ENCODE data around the gene SLC36A4. TPM values are rescaled to one million over a fixed set of nuclear protein-coding genes. Genes with fewer than 3 reads are reported as not detected.

The SLC36A4 gene
- total RNA-seq, 1 experiment from 2014 or later, result 21.1 TPM

DNA sequence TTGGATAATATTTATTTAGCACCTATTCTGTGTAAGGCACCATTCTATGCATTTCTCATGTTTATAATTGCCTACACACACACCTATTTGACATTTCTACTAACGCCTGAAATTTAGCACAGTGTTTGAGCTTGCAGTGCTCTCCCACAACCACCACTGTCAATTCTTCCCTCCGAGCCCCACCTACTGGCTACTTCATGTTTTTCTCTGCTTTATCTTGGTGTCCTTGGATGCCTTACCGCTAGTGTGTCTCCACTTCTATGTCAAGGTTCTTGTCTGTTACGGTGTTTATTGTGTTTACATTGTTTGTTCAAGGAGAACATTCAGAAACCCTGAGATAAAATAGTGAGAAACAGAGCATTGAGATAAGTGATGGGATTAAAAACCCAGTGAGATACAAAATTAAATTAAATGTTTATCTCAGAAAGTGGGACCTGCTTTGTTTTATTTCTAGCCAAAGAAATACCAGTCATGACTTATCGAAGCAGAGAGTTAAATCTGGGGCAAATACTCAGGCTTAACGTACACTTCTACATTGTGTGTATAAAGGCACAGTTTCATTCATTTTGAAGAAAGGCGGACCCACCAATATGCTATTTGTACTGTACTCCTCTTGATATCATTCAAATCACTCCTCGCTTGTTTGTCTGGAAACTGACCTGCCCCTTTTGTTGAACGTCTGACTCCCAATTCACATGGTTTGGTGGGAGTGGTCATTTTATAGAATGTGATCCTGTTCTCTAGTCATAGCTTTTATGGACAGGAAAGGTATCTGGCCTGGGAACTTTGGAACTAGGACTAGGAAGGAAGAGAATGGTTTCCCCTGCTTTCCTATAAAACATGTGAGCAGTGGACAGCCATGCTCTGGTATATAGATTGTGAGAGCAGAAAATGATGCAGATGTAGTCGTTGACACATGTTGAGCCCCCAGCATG lies 39.2 kb upstream of the SLC36A4 start:
- H3K9me2 ChIP-seq (ENCODE audit: insufficient read depth), result no peaks in the 10 kb centered on the region
- H3K4me1 ChIP-seq (ENCODE audit: control insufficient read depth in 1 of 2, insufficient read depth in 2 of 2, low read length in 2 of 2), result peaks cover 0 to 5% of the 10 kb centered on the region in 2 experiments; a peak in 1 of 4 replicates
- peak; percentile 34 for DNase-seq (ENCODE audit: low read depth, low spot score)
- no peak overlapping the region for H3K27ac ChIP-seq (ENCODE audit: low read depth, low read length)
- TF ChIP-seq CEBPB (IDR thresholded peaks at IDR 0.05; ENCODE audit: low read depth) (no peak), ZFX (IDR thresholded peaks at IDR 0.05) (no peak), ELF1 (IDR thresholded peaks at IDR 0.05; ENCODE audit: borderline replicate concordance, low read depth) (no peak), EZH2phosphoT487 (IDR thresholded peaks at IDR 0.05; ENCODE audit: borderline replicate concordance) (no peak), RAD21 (IDR thresholded peaks at IDR 0.05; ENCODE audit: low read depth) (peak; percentile 56)
- TF ChIP-seq, protein P1, sequence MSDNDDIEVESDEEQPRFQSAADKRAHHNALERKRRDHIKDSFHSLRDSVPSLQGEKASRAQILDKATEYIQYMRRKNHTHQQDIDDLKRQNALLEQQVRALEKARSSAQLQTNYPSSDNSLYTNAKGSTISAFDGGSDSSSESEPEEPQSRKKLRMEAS (IDR thresholded peaks at IDR 0.05), result no peak
- TF ChIP-seq, protein P2, sequence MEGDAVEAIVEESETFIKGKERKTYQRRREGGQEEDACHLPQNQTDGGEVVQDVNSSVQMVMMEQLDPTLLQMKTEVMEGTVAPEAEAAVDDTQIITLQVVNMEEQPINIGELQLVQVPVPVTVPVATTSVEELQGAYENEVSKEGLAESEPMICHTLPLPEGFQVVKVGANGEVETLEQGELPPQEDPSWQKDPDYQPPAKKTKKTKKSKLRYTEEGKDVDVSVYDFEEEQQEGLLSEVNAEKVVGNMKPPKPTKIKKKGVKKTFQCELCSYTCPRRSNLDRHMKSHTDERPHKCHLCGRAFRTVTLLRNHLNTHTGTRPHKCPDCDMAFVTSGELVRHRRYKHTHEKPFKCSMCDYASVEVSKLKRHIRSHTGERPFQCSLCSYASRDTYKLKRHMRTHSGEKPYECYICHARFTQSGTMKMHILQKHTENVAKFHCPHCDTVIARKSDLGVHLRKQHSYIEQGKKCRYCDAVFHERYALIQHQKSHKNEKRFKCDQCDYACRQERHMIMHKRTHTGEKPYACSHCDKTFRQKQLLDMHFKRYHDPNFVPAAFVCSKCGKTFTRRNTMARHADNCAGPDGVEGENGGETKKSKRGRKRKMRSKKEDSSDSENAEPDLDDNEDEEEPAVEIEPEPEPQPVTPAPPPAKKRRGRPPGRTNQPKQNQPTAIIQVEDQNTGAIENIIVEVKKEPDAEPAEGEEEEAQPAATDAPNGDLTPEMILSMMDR (IDR thresholded peaks at IDR 0.05 in 2 of 3, conservative IDR thresholded peaks at IDR 0.05 in 1 of 3; ENCODE audit: borderline replicate concordance in 1 of 3, insufficient read depth in 1 of 3, low read depth in 2 of 3, low read length in 2 of 3), result peak; percentile 46 to 60 (median 59); a peak in 5 of 6 replicates
- H3K9me3 ChIP-seq (ENCODE audit: control insufficient read depth in 1 of 2, insufficient read depth in 1 of 2, low read depth in 1 of 2, low read length in 2 of 2), result no peaks in the 10 kb centered on the region
- no peak overlapping the region for H2AFZ ChIP-seq (ENCODE audit: low read depth, low read length, poor library complexity, severe bottlenecking)
- BruUV-seq (replicated peaks), result no TSS peak
- CTCF ChIA-PET, result interaction anchor here (1.0 to 3.5 kb wide), 7 partner anchors 12 to 1268 kb away, joined by 3 to 27 read pairs (median 5); no protein-coding TSS in a partner anchor
- intact Hi-C loops (cut with micrococcal nuclease), result loop anchor here (10.0 kb wide), 1 partner anchor 488 kb away; no protein-coding TSS in a partner anchor
- peak; percentile 82 for ATAC-seq
- H3K4me2 ChIP-seq (ENCODE audit: low read length), result no peak overlapping the region
- H3K27me3 ChIP-seq (ENCODE audit: insufficient read depth, low read length), result peaks cover 21% of the 10 kb centered on the region; the same call in 1 of the 2 replicates
- no peak overlapping the region for H3K9ac ChIP-seq (ENCODE audit: low read length)
- RAD21 ChIA-PET (ENCODE audit: low non-redundant PET in 1 of 2, low total read pairs in 2 of 2, uncharacterized antibody in 2 of 2, unreplicated experiment in 2 of 2), result no interaction called here
- no peaks in the 10 kb centered on the region for H3K36me3 ChIP-seq (ENCODE audit: control insufficient read depth in 1 of 2, insufficient read depth in 2 of 2, low read length in 2 of 2)
- POLR2A ChIA-PET, result interaction anchor here (0.9 to 1.2 kb wide), 2 partner anchors 503 to 504 kb away, joined by 4 to 6 read pairs; partner anchors contain the start of genes C11orf54 and TAF1D
- no peaks in the 10 kb centered on the region for H4K20me1 ChIP-seq (ENCODE audit: insufficient read depth)
- no peaks in the 10 kb centered on the region for H3K79me2 ChIP-seq (ENCODE audit: insufficient read depth, low read length)
- no peak overlapping the region for H3K4me3 ChIP-seq (replicated peaks in 1 of 2; ENCODE audit: low read depth in 1 of 2, low read length in 2 of 2)
